GM12892 (cell line): Measurements from ENCODE around the gene CAPN5.

Experiments used
- POLR2A ChIP-seq: IDR thresholded peaks from 2 replicates; pipeline ENCODE4 v1.6.1; 2011; ENCODE audit warnings: low read depth, low read length, control low read depth
- POLR2AphosphoS5 ChIP-seq: IDR thresholded peaks from 2 replicates; pipeline ENCODE4 v1.6.1; 2011; ENCODE audit warnings: low read depth, low read length, control low read depth
- TAF1 ChIP-seq: IDR thresholded peaks from 2 replicates; pipeline ENCODE4 v1.6.1; 2011; ENCODE audit warnings: low read depth, mild to moderate bottlenecking, control low read depth, low read length, borderline replicate concordance

DNA sequence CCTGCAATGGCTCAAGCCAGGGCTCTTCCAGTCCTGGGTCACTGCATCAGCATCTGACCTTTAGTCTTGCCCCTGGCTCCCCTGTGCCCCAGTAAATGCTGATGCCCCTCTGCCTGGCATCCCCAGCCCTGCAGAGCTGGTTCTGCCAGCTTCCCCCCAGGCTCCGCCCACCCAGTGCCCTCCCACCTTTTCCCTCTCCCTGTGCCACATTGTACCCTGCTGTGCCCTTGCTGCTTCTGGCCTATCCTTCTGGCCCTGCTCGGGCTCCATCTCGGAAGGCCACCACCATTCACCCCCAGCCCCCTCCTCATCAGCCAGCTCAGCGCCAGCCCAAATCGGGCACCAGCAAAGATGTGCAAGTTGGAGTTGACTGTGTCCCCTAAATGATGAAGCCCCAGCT lies 7.4 kb downstream of the CAPN5 start:
- no peak for TF ChIP-seq TAF1
- no peak for TF ChIP-seq POLR2A
- TF ChIP-seq POLR2AphosphoS5: no peak
